Osteoblast (primary cell): ENCODE measurements around the gene CACNB2. TPM values are rescaled to one million over a fixed set of nuclear protein-coding genes. Genes with fewer than 3 reads are reported as not detected.

Experiments
- DNase-seq: peaks from one replicate; pipeline ENCODE4 v3.0.0; 2011; ENCODE audit warnings: low spot score, mixed read lengths; ENCODE audit not compliant: insufficient read length; ENCODE audit errors: missing footprints
- H2AFZ ChIP-seq: 2 replicates; pipeline ENCODE4 v1.6.0; 2011; ENCODE audit warnings: mild to moderate bottlenecking, low read length
- H3K27ac ChIP-seq: 2 replicates; pipeline ENCODE4 v1.5.1; 2011; ENCODE audit warnings: mild to moderate bottlenecking, low read depth, low read length, moderate library complexity
- H3K27me3 ChIP-seq: 2 replicates; pipeline ENCODE4 v1.6.0; 2012; ENCODE audit warnings: mild to moderate bottlenecking, control low read depth, inconsistent platforms, low read length, moderate library complexity; ENCODE audit not compliant: insufficient read depth
- H3K36me3 ChIP-seq: 2 replicates; pipeline ENCODE4 v1.5.1; 2011; ENCODE audit warnings: mild to moderate bottlenecking, low read length, control low read depth, moderate library complexity; ENCODE audit not compliant: insufficient read depth
- H3K4me1 ChIP-seq: 2 replicates; pipeline ENCODE4 v1.5.1; 2011; ENCODE audit warnings: mild to moderate bottlenecking, low read length, control low read depth, moderate library complexity; ENCODE audit not compliant: insufficient read depth
- H3K4me2 ChIP-seq: 2 replicates; pipeline ENCODE4 v1.6.0; 2011; ENCODE audit warnings: mild to moderate bottlenecking, low read length; ENCODE audit not compliant: insufficient read depth
- H3K4me3 ChIP-seq: fragments of 200-600 bp; sonication (generic); 3 replicates; pipeline ENCODE4 v1.5.1; 2012; ENCODE audit warnings: mild to moderate bottlenecking, low read length, inconsistent platforms; ENCODE audit not compliant: insufficient read depth
- H3K79me2 ChIP-seq: 2 replicates; pipeline ENCODE4 v1.6.0; 2012; ENCODE audit warnings: mild to moderate bottlenecking, low read length, control low read depth, inconsistent platforms; ENCODE audit not compliant: insufficient read depth
- H3K9me3 ChIP-seq: 2 replicates; pipeline ENCODE4 v1.5.1; 2011; ENCODE audit warnings: low read depth, low read length, control low read depth
- H4K20me1 ChIP-seq: 2 replicates; pipeline ENCODE4 v1.6.0; 2012; ENCODE audit warnings: mild to moderate bottlenecking, low read length, control low read depth; ENCODE audit not compliant: insufficient read depth
- CTCF ChIP-seq: IDR thresholded peaks from 2 replicates; pipeline ENCODE4 v1.5.1; 2011; ENCODE audit warnings: mild to moderate bottlenecking, low read depth, low read length, moderate library complexity; ENCODE audit errors: extremely low read depth
- total RNA-seq: library from RNA; depleted of rRNA; stranded (reverse); fragments of >200 nt; gene quantifications from 2 replicates; pipeline ENCODE4 v1.2.3, GENCODE V29; 2012

The CACNB2 gene
- total RNA-seq, 1 donor: under 0.01 TPM

DNA sequence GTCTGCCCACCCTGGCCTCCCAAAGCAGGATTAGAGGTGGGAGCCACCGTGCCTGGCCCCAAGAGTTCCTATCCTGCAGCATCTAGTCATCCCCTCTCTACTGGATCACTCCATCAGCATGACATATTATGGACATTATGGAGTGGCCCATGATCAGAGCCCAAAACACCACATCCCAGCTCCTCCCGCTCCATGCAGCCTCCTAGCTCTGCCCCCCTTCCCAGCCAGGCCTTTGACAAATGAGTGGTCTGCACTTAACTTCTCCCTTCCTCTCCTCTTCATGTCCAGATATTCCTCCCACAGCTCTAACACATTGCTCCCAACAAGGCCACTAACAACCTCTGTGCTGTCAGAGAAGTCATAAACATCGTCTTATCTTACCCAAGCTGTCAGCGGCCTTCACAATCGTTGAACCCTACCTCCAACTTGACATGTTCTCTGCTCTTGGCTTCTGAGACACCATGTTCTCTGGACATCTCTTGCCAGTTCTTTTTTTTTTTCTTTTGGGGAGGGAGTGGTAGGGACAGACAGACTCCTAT, 323.5 kb downstream of the CACNB2 start:
- H2AFZ ChIP-seq: no peak overlapping the region
- no peaks in the 10 kb centered on the region for H3K9me3 ChIP-seq
- H3K4me1 ChIP-seq: no peaks in the 10 kb centered on the region
- no peaks in the 10 kb centered on the region for H3K79me2 ChIP-seq
- no peaks in the 10 kb centered on the region for H3K36me3 ChIP-seq
- no peak for DNase-seq
- H4K20me1 ChIP-seq: no peaks in the 10 kb centered on the region
- no peak overlapping the region for H3K4me2 ChIP-seq
- H3K4me3 ChIP-seq: no peak overlapping the region
- TF ChIP-seq CTCF: no peak
- H3K27ac ChIP-seq: no peak overlapping the region
- H3K27me3 ChIP-seq: no peaks in the 10 kb centered on the region

GRCh38 chr10:18469125-18469524, 328.9 kb downstream of the CACNB2 start:
- no peak for DNase-seq
- no peak for TF ChIP-seq CTCF
- Histone ChIP-seq H3K4me2 (no peak overlapping the region), H3K27ac (no peak overlapping the region), H3K4me3 (no peak overlapping the region), H3K4me1 (no peaks in the 10 kb centered on the region), H3K36me3 (no peaks in the 10 kb centered on the region), H3K27me3 (no peaks in the 10 kb centered on the region), H4K20me1 (no peaks in the 10 kb centered on the region), H2AFZ (no peak overlapping the region), H3K9me3 (no peaks in the 10 kb centered on the region), H3K79me2 (no peaks in the 10 kb centered on the region)

DNA sequence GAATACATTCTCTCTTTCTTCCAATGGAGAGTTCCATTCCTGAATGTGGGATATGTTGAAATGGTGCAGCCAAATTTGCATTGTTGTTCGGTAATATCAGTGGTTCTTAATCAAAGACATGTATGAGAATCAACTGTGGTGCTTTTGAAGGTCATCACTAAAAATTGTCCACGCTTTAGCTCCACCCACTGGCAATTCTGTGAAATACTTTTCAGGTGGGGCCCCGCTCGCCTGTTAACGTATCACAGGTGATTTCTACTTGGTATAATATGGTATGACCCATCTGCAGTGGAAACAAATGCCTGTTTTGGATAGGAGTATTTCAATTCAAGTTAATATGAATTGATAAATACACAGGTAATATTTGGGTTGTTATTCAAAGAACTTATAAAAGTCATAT, 332.8 kb downstream of the CACNB2 start:
- no peaks in the 10 kb centered on the region for H3K4me1 ChIP-seq
- H3K9me3 ChIP-seq: no peaks in the 10 kb centered on the region
- no peak for DNase-seq
- H3K36me3 ChIP-seq: no peaks in the 10 kb centered on the region
- H3K27me3 ChIP-seq: no peaks in the 10 kb centered on the region
- H3K4me2 ChIP-seq: no peak overlapping the region
- H3K4me3 ChIP-seq: no peak overlapping the region
- H3K79me2 ChIP-seq: no peaks in the 10 kb centered on the region
- H2AFZ ChIP-seq: no peak overlapping the region
- H4K20me1 ChIP-seq: no peaks in the 10 kb centered on the region
- no peak overlapping the region for H3K27ac ChIP-seq
- no peak for TF ChIP-seq CTCF

- H3K4me2 ChIP-seq: no peak overlapping the region
- DNase-seq: no peak
Measured at GRCh38 chr10:18473424-18474117, 333.3 kb downstream of the CACNB2 start.

More at GRCh38 chr10:18473424-18474117, 333.3 kb downstream of the CACNB2 start:
- Histone ChIP-seq H3K27me3 (no peaks in the 10 kb centered on the region), H2AFZ (no peak overlapping the region), H3K4me1 (no peaks in the 10 kb centered on the region), H3K36me3 (no peaks in the 10 kb centered on the region), H3K9me3 (no peaks in the 10 kb centered on the region), H4K20me1 (no peaks in the 10 kb centered on the region), H3K79me2 (no peaks in the 10 kb centered on the region), H3K4me3 (no peak overlapping the region), H3K27ac (no peak overlapping the region)
- no peak for TF ChIP-seq CTCF
